ENCODE measurements around the gene MPRIP. TPM values are rescaled to one million over a fixed set of nuclear protein-coding genes. Genes with fewer than 3 reads are reported as not detected.

MPRIP gene
- total and polyA plus RNA-seq, 2 of the 13 experiments (the other 11 are each of a cell fraction or from before 2014, with no cell fraction given), result 50.2 to 52.4 TPM

- 0 out of 2 replicates have a peak, but pooled peaks have one; percentile 27 for TF ChIP-seq ZNF609 (CRISPR knock-in tag; IDR thresholded peaks at IDR 0.05; ENCODE audit: borderline replicate concordance)
- TF ChIP-seq SMARCC2 (IDR thresholded peaks at IDR 0.05), result no peak
- TF ChIP-seq PAXIP1 (CRISPR knock-in tag; conservative IDR thresholded peaks at IDR 0.05), result no peak
- no peak for TF ChIP-seq ZMYM4 (CRISPR knock-in tag; IDR thresholded peaks at IDR 0.05)
- TF ChIP-seq JDP2 (CRISPR knock-in tag; IDR thresholded peaks at IDR 0.05; ENCODE audit: borderline replicate concordance), result no peak
- peak; percentile 80 for TF ChIP-seq ZNF768 (CRISPR knock-in tag; IDR thresholded peaks at IDR 0.05)
- TF ChIP-seq IRX3 (CRISPR knock-in tag; IDR thresholded peaks at IDR 0.05; ENCODE audit: borderline replicate concordance, low read depth), result no peak
- no peak for TF ChIP-seq ZNF652 (CRISPR knock-in tag; IDR thresholded peaks at IDR 0.05; ENCODE audit: borderline replicate concordance, low read depth)
- TF ChIP-seq ZSCAN21 (CRISPR knock-in tag; IDR thresholded peaks at IDR 0.05; ENCODE audit: borderline replicate concordance), result no peak
- no peak for TF ChIP-seq RORA (CRISPR knock-in tag; IDR thresholded peaks at IDR 0.05)
- TF ChIP-seq FOSL1 (CRISPR knock-in tag; IDR thresholded peaks at IDR 0.05; ENCODE audit: borderline replicate concordance), result no peak
- TF ChIP-seq CBX5 (CRISPR knock-in tag; IDR thresholded peaks at IDR 0.05; ENCODE audit: borderline replicate concordance), result peak; percentile 22; the same call in 1 of the 2 replicates
- TF ChIP-seq ATF3 (CRISPR knock-in tag; IDR thresholded peaks at IDR 0.05), result no peak
- TF ChIP-seq FOSL2 (CRISPR knock-in tag; IDR thresholded peaks at IDR 0.05), result peak; percentile 29; the same call in 1 of the 2 replicates
- no peak for TF ChIP-seq ZNF598 (CRISPR knock-in tag; IDR thresholded peaks at IDR 0.05; ENCODE audit: borderline replicate concordance)
- TF ChIP-seq TEF (CRISPR knock-in tag; IDR thresholded peaks at IDR 0.05), result no peak
- TF ChIP-seq ZNF883 (CRISPR knock-in tag; IDR thresholded peaks at IDR 0.05; ENCODE audit: not compliant biosample characterization), result no peak
- TF ChIP-seq NBN (conservative IDR thresholded peaks at IDR 0.05), result no peak
- no peak for TF ChIP-seq ESRRA (CRISPR knock-in tag; IDR thresholded peaks at IDR 0.05; ENCODE audit: low read depth)
- TF ChIP-seq MTF2 (CRISPR knock-in tag; IDR thresholded peaks at IDR 0.05; ENCODE audit: borderline replicate concordance), result no peak
- no peak for TF ChIP-seq KDM2A (CRISPR knock-in tag; IDR thresholded peaks at IDR 0.05; ENCODE audit: borderline replicate concordance, low read depth)
- no peak for TF ChIP-seq NFKB2 (CRISPR knock-in tag; IDR thresholded peaks at IDR 0.05; ENCODE audit: borderline replicate concordance)
Observed at GRCh38 chr17:17041018-17041521, 1.2 kb upstream of the MPRIP start (continued).
